CD4-positive, alpha-beta T cell treated with Interleukin-6 for 4 hours (primary cell): ENCODE data around the gene PRPF8.
"Not testable (repeated sequence)": the region's sequence is repeated elsewhere in the genome, so short reads cannot be mapped to it uniquely, and the experiment has no call there.

Experiments
- DNase-seq: peaks from one replicate; pipeline ENCODE4 v3.0.0-alpha.2; 2020; ENCODE audit warnings: mixed read lengths

The PRPF8 gene

DNA sequence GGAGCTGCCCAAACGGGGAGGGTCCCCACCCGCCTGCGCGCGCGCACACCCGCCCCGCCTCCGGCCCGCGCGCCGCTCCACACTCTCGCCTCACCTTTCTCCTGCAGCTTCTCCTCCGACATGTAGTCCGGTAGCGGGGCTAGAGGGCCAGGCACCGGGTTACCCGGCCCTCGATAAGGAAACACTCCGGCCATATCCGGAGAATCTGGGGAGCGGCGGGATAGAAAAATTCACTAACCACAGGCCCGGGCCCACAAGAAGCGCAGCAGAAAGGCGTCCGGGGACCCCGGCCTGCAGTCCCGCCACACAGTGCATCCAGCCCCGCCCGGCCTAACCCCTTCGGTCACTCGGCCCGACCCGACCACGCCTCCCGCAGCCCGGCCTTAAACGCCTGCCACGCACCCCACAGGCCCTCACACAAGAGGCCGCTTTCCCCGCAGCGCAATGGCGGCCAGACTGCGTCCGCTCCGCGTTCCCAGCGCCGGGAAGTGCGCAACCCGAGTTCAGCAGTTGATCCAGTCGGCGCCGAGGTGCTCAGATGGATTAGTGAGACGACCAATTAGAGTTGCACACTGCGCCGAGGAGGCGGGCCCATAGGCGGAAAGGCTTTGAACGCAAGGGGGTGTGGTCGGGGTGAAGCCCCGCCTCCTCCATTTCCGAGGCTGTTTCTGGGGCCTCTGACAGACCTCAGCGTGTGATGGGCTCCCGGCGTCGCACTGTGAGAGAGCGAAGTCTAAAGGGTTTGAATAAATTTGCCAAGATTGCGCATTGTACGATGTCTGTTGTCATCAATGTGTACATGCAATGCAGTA, at the start of gene PRPF8:
Gene PRPF8, minus strand, starts transcription at position 490 of the 812 bp plus-strand sequence. Its CDS starts 296 bp downstream, at position 194.
- DNase-seq, result peak; percentile 99

DNA sequence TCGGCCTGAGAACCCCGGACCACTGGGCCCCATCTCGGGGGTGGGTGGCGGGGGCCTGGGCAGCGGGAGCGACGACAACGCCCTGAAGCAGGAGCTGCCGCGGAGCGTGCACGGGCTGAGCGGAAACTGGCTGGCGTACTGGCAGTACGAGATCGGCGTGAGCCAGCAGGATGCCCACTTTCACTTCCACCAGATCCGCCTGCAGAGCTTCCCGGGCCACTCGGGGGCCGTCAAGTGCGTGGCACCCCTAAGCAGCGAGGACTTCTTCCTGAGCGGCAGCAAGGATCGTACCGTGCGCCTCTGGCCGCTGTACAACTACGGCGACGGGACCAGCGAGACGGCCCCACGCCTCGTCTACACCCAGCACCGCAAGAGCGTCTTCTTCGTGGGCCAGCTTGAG, 49.1 kb upstream of the PRPF8 start:
- DNase-seq, result no peak

DNA sequence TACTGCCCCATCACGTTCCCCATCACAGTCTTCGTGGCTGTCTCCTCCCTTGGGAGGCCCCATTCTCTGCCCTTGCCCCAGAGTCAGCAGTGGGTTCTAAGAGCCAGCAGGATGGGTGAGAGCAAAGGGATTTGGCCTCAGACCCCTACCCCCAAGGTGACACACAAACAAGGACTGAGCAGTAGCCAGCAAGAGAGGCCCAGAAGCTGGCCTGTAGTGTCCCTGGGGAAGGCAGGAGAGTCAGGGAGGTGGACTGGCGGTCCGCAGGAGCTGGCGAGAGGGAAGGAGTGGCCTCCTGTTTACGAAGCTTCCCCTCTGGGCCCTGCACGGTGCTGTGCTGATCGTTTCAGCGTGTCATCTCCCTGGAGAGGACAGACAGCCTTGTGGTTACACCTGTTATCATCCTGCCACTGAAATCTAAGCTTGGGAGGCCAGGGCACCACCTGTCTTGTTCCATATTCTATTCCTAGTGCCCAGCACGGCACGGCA, 48.2 kb upstream of the PRPF8 start:
- DNase-seq, result no peak

- DNase-seq, result no peak
Observed at GRCh38 chr17:1732241-1732832, 47.7 kb upstream of the PRPF8 start.

DNA sequence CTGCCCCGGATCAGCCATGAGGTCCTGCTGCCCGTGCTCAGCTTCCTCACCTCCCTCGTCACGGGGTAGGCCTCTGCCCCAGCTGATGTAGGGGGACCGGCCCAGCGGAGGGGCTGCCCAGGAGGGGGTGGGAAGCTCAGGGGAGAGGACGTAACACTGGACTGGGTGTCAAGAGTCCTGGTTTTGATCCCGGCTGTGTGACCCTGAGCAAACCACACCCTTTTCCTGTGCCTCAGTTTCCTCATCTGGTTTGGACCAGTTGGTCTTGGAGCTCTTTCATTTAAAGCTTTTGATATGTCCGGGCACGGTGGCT, 46.5 kb upstream of the PRPF8 start:
- DNase-seq, result no peak

- no peak for DNase-seq
Observed at GRCh38 chr17:1730326-1731193, 45.9 kb upstream of the PRPF8 start.

- DNase-seq, result no peak
Observed at GRCh38 chr17:1729966-1730325, 45.3 kb upstream of the PRPF8 start.

GRCh38 chr17:1727876-1728630, 43.4 kb upstream of the PRPF8 start:
- no peak for DNase-seq

GRCh38 chr17:1727258-1727789, 42.7 kb upstream of the PRPF8 start:
- DNase-seq, result no peak

GRCh38 chr17:1726626-1727257, 42.1 kb upstream of the PRPF8 start:
- no peak for DNase-seq

- DNase-seq, result no peak
Observed at GRCh38 chr17:1725642-1726511, 41.2 kb upstream of the PRPF8 start.

DNA sequence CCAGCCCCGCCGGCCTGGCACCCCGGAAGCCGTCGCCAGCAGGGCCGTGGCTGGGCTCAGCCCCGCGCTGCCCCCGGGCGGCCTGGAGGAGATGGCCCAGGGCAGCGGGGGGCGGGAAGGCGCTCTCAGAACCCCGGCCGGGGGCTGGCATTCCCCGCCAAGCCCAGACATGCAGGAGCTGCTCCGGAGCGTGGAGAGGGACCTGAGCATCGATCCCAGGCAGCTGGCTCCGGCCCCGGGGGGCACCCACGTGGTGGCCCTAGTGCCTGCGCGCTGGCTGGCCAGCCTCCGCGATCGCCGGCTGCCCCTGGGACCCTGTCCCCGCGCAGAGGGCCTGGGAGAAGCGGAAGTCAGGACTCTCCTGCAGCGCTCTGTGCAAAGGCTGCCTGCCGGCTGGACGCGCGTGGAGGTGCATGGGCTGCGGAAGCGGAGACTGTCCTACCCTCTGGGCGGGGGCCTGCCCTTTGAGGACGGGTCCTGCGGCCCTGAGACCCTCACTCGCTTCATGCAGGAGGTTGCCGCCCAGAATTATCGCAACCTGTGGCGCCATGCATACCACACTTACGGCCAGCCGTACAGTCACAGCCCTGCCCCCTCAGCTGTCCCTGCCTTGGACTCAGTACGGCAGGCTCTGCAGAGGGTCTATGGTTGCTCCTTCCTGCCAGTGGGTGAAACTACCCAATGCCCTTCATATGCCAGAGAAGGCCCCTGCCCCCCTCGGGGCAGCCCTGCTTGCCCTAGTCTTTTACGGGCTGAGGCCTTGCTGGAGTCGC, 40.4 kb upstream of the PRPF8 start:
- DNase-seq, result peak; percentile 21

- peak; percentile 90 for DNase-seq
Observed at GRCh38 chr17:1724351-1724868, 39.7 kb upstream of the PRPF8 start, which contains the start of gene WDR81. Gene WDR81, plus strand, starts transcription at chr17:1724704. Its CDS starts 256 bp downstream, at chr17:1724960.

DNA sequence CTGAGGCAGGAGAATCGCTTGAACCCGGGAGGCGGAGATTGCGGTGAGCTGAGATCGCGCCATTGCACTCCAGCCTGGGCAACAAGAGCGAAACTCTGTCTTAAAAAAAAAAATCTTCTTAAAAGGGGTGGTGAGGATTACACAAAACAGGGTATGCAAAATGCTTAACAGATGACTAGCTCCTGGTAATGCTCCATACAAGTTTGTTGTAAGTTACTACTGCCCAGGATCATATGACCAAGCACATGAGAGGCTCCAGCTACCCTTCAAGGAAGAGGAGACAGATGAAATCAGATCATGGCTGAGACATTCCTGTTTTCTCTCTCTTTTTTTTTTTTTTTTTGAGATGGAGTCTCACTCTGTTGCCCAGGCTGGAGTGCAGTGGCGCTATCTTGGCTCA, 37.4 kb upstream of the PRPF8 start:
- DNase-seq, result not testable (repeated sequence)

DNA sequence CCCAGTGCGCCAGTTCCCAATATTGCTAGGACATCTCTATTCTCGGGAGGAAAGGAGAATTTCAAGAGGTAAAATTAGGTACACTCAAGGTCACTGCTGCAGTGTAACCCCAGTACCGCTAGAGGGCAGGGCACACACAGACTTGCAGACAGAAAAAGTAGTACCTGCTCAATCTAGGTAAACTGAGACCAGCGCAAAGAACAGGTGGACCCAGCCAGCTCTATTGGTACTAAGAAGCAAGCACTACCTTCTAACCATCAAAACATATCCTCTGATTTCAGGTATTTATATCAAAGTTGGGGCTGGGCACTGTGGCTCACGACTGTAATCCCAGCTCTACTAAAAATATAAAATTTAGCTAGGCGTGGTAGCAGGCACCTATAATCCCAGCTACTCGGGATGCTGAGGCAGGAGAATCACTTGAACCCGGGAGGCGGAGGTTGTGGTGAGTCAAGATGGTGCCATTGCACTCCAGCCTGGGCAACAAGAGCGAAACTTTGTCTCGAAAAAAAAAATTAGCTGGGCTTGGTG, 36.3 kb upstream of the PRPF8 start:
- peak; percentile 77 for DNase-seq

- no peak for DNase-seq
Observed at GRCh38 chr17:1718362-1719165, 33.9 kb upstream of the PRPF8 start.

DNA sequence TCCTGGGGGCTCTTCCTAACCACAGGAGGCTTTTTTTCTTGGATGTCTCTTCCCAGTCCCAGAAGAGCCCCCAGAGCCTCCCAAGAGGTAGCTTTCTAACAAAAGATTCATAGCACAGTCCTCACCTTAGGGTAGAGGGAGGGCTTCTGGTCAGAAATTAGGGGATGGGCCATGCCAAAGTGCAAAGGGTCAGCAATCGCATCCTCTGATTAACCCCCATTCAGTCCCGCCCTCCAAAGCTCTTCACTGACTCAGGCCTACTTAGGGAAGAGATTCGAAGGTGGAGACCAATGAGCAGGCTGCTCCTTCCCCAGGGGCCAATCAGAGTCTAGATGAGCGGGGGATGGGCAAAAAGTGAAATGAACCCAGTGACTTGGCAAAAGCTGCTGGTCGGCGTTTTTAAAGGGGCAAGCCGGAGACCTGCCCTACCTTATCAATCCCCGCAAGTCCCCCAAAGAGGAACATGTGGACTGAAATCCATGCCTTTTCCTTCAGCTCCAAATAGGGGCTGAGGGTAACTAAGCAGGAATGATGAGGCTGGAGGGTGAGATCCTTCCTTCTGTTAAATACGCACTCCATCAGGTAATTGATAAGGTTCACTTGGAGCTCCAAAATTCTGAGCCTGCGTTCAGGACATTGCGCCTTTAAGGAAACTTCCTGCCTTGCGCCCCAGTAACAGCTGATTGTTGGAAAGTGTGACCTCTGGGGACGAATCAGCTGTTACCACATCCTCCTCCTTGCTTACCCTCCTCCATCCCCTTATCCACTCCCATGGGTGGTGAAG, 32.4 kb upstream of the PRPF8 start:
- peak; percentile 86 for DNase-seq
